HG03135 (cell line): Measurements from ENCODE around the gene FPGS.
"Not testable (repeated sequence)": the region's sequence is repeated elsewhere in the genome, so short reads cannot be mapped to it uniquely, and the experiment has no call there.

Source experiments
- ATAC-seq: cut with Tn5 transposase; IDR thresholded peaks from one replicate; pipeline ENCODE4 v1.9.1; 2021; ENCODE audit warnings: mild to moderate bottlenecking, moderate library complexity; ENCODE audit not compliant: unreplicated experiment

Gene FPGS

DNA sequence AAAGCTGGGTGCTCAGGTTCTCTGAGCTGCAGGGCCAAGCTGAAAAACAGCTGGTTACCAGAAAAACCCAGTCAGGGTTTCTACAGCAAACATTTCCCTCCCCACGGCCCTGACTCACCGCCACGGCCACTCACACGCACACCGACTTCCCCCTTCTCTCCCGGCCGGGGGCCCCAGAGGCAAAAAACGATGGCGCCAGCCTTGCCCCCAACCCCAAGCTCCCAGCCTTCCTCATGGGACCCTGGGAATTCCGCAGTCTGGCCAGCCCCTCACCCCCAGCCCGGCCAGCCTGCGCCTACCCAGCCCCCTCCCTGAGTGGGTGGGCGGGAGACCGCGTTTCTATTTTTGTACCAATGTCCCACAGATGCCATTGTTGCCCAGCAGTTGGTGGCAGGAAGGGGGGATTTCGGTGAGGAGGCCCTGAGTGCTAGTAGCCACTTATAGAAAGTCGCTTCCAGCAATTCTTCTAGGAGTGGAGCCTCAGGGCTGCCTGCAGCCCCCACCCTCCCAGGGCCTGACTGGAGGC, 33.4 kb downstream of the FPGS start:
- no peak for ATAC-seq

DNA sequence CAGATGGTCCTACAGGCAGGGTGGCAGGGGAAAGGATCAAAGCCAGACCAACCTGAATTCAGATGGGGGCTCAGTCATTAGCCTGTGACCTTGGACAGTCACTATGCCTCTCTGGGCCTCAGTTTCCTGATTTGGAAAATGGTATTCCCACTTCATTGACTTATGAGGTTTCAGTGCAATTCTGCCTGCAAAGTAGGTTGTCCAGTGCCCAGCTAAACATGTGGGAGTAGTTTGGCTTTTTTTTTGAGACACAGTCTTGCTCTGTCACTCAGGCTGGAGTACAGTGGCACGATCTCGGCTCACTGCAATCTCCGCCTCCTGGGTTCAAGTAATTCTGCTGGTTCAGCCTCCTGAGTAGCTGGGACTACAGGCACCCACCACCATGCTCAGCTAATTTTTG, 33.9 kb downstream of the FPGS start:
- ATAC-seq, result not testable (repeated sequence)

DNA sequence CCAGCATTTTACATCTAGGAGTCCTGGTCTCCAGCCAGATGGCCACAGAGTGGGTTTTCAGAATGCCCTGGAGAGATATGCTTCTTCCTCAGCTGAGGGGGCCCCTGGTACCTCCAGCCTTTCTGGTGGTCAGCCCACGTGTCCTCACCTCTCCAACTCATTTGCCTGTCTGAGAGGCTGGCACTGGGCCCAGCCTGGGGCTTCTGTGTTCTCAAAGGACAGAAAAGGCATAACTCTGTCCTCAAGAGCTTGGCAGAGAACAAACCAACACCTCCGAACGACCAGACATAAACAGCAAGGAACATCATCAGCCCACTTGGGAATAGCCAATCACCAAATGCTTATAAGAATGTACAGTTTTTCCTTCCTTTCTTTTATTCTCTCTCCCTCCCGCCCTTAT, 34.7 kb downstream of the FPGS start:
- ATAC-seq, result no peak

DNA sequence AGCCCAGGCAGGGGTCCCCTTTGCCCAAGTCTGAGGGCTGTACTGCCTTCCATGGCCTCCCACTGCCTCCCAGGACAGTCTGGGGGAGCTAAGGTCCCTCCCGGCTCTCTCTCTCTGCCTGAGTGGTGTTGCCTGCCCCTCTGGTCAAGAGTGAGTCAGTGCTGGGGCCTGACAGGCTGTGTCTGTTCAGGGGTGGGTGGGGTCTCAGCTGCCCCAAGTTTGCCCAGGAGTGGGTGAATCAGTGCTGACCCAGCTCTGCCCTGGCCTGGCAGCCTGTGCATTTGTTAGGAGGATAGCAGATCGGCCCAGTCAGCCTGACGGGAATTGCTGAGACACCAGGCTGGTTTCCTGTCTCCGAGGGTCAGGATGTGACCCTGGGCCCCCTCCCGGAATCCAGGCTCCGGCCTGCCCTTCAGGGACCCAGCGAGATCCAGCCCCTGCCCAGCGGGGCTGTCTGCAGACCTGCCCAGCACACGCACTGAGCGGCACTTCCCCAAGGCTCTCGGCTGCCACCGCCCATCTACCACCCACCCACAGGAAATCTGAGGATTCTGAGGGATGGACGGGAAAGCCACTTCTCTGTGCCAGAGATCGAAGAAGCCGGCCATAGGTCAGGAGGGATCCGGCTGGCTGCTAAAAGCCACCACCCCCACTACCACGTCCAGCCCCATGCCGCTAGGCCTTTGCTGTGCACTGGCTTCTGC, 35.8 kb downstream of the FPGS start:
- no peak for ATAC-seq

DNA sequence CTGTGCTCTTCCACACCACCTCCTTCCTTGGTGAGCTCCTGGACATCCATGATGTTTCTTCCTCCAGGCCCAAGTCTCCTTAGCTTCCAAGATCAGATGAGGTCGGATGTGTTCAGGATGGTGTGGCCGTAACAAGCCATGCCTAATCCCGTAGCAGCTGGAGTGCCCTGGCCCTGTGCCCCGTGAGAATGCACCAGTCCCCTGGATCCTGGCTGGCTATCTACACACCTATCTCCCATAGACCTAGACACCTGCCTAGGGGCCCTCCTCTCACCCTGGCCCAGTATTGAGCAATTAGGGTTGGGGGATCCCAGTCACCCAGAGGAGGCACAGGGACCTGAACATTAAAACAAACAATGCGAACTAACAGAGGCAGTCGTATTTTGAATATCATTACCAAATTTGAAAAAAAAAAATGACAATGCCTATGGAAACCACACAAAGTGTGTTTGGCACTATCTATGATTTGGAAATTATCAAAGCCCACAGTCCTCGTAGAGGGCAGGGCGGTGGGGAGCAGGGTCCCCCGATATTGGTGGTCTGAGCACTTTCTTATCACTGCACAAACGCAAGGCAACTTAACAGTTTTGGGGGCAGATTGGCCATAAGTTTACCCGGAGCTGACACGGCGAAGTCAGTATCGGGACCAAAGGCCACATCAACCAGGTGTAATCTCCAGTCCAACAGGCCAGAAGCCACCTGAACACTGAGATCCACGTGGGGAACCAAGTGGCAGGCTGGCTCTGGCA, 38.6 kb downstream of the FPGS start:
- ATAC-seq, result no peak

DNA sequence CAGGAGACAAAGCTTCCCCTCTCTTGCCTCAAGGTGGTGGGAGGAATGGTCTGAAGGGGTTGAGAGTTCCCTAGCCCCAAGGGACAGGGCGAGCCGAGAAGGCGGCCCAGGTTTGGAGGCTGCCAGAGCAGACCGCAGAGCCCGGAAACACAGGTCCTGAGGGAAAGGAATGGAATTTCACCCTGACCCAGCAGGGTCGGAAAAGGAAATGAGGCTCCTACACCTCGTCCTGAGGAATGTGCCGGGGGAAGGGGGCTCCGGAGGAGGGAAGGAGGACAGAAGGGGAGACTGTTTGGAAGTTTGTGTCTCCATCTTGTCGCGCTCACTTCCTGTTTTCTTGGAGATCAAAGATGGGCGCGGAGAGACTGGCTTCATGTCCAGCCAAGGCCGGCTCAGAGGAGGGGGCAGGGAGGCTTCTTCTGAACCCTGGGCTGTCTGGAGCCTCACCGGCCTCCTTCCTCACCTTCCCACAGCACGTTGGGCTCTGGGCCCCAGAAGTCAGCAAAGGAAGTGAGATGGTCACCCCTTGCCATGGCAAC, 42.2 kb downstream of the FPGS start:
- no peak for ATAC-seq

DNA sequence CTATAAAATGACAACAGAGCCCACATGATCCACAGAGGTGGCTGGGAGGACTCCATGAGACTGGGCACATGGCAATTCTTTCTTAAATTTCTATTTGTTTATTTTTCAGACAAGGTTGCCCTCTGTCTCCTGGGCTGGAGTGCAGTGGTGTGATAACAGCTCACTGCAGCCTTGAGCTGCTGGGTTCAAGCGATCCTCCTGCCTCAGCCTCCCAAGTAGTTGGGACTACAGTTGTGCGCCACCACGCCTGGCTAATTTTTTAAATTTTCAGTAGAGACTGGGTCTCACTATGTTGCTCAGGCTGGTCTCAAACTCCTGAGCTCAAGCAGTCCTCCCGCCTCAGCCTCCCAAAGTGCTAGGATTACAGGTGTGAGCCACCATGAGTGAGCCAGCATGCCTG, 42.9 kb downstream of the FPGS start:
- ATAC-seq, result not testable (repeated sequence)

DNA sequence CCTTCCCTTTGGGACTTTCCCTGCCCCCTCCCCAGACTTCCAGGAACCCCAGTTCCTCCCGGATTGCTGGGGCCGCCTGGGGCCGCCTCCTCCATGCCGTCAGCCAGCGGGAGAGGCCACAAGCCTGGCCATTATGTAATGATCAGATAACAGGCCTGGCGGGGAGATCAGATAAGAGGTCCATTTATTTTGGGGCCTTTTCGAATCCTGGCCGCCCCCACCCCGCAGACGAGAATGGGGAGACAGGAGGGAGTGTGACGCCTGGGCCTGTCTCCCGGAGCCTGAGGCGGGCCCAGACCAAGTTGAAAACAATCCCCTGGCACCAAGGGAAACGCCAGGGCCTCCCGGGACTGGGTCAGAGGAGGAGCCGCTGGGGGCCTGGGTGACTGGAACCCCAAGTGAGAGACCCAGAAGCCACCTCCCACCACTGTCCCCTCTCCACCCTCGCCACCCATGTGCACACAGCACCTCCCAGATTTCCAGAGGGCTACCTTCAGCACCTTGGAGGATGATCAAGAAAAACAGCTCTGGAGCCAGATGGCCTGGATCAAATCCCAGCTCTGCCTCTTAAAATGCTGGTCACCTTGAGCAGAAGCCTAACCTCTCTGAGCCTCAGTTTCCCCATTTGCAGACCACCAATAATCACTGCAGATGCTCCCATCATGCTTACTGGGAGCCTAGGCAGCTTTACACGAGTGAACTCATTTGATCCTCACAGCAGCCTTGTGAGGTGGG, 43.9 kb downstream of the FPGS start:
- no peak for ATAC-seq

DNA sequence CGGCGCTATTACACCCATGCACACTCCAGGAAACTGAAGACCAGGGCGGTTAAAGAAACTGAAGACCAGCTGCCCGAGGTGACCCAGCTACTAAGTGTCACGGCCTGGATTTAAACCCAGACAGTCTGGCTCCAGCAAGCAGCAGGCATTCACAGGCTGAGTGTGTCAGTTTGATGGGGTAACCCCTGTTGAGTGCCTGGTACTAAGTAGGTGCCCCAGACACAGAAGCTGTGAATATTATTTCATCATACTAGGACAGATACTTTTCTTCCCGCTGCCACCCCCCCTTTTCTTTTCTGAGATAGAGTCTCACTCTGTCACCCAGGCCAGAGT, 44.5 kb downstream of the FPGS start:
- ATAC-seq, result no peak

DNA sequence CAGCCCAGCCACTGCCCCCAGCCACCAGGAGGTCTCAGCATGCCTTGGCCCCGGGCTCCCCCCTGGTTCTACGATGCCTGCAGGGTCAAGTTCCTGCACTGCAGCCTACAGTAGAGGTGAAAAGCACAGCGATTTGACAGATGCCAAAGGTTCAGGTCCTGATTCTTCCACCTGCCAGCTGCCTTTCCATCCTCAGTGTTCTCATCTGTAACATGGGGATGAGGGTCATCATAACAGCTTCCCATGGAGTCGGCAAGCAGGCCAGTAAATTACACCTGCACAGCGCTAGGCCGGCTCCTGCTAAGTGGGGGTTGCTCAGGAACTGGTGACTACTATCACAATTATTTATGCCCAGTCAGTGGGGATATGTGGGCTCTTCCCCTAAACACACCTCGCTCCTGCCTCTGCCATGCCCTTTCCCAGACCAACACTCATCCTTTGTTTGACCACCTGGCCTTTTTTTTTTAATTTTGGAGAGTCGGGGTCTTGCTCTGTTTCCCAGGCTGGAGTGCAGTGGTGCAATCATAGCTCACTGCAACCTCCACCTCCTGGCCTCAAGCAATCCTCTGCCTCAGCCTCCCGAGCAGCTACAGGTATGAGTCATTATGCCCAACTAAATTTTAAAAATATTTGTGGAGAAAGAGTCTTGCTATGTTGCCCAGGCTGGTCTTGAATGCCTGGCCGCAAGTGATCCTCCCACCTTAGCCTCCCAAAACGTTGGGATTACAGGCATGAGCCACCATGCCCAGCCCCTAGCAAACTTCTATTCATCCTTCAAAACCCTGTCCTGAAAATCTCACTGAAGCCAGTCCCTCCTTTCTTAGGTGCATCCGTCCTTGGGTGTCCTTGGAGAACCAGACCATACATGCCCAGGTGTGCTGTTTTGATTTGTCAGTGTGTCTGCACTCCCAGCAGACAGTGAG, 45.4 kb downstream of the FPGS start:
- ATAC-seq, result no peak

DNA sequence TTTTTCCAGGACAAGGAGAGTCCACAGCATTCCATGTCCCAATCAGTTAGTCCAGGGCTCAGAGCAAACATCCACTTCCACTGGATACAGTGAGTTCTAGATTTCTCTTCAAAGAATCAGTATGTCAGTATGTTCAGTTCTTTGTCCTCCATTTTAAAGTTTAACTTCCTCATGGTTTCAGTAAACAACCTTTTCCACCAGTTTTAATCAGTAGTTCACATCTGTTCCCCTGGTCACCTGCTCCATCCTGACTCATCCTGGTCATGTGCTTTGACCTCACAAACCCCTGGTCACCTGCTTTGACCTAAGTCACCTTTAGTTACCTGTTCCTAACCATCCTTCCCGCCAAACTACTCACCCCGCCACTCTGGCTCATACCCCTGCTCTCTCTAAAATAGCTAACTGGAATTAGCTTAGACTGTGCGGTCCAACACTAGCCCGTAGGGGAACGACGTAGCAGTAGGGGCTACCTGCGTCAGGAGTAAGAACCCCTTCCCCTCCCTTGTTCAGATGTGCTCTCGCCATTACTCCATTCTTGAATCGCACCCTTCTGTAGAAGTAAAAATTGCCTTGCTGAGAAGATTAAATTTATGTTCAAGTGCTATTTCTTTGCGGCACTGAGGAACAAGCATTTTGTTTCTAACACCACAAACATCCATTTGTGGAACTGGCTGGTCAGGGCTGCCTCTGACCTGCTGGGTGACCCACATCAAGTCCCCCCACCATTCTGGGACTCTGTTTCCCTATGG, 46.2 kb downstream of the FPGS start:
- ATAC-seq, result no peak

DNA sequence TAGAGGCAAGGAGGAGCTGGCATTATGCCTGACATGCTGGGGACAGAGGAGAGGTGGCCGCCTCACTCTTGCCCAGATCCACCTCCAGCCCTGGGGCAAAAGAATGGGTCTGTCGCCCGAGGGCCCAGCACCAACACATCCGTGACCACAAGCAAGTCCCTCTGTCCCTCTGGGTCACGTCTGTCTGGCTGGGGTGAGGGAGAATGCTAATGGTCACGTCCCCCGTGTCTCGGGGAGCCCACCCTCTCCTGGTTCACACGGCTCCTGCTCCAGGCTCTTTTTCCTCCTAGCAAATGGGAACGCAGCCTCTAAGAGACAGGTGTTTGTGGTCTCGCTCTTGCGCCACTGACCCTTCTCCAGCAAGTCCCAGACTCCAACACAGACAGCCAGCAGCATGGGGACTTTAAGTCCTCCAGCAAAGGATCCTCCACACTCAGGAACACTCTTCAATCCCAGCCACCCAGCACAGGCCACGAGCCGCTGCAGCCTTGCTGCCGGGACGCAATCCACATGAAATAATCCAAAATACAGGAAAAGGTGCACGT, 47.7 kb downstream of the FPGS start:
- no peak for ATAC-seq

DNA sequence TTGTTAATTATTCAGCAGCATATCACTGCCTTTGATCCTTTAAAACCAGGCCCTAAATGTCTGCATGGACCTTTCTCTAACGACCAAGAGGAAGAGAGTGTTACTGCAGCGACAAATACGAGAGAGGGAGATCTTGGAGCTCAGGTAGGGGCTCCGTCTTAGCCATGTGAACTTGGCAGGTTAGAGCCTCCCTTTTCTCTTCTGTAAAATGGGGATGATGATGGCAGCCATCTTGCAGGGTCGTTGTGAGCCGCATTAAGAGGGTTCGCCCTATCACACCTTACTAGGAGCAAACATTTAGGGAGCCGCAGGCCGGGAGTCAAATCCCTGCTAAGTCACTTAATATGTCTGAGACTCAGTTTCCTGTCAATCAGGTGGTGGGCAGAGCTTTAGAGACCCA, 50.1 kb downstream of the FPGS start:
- ATAC-seq, result no peak

DNA sequence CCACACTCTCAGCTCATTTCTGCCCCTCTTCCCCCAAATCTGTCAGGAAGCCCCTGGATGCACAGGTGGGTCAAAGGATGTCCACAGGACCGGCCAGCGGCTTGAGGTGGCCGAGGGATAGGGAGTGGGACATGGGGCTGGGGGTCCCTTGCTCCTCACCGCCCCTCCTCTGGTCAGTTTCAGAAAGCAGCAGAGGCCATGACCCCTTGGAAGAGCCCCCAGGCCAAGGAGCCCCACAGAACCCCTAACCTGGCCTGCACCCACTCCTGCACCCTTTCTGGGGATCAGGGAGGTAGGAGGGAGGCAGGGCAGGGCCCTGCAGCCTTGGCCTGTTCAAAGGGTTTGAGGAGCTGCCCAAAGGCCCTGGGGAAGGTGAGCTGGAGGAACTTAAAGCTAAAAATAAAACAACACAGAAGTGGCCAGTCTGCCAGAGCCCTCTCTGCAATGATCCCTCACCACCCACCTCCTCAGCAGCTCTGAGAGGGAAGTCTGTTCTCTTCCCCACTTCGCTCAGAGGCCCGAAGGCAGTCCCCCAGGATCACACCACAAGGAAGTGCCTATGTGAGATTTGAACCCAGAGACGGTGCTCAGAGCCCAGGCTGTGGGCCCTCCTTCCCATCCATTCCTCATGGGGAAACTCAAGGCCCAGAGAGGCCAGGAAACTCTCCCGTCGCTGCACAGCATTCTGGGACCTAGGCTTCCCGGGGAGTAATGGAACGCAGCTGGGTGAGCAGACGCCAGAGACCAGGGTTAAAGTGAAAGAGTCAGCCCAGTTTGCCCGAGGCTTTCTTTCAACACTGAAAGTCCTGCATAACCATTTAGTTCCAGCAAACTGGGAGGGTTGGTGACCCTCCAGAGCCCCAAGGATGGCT, 50.9 kb downstream of the FPGS start:
- ATAC-seq, result no peak

DNA sequence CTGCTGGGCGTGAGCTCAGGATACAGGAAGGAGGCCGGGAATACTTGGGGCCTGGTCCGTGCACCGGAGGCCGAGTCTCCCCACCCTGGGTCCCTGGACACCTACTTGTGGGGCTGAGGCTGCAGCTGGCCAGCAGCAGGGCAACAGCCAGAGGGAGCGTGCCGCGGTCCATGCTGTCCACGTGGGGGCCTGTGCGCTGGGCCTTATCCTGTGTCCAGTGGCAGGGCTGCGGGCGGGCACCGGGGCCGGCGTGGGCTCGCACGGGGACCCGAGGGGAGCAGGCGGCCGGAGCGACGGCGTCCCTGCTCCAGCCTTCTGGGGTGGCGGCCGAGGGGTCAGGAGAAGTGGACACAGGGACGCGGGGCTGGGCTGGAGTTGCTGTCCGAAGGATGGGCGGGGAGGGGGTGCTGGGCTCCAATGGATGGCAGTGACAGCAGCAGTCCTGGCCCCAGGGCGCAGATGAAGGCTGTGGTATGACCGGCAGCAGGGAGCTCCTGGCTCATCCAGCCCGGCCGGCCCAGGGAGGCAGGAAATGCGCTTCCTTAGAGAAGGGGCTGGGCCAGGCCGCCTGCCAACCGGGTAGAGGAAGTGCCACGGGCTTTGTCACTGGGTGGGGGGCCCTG, 51.6 kb downstream of the FPGS start, which contains the start of gene ENG:
Gene ENG, minus strand, starts transcription at position 475 of the 623 bp plus-strand sequence. Its CDS starts 303 bp downstream, at position 172.
- ATAC-seq, result no peak

DNA sequence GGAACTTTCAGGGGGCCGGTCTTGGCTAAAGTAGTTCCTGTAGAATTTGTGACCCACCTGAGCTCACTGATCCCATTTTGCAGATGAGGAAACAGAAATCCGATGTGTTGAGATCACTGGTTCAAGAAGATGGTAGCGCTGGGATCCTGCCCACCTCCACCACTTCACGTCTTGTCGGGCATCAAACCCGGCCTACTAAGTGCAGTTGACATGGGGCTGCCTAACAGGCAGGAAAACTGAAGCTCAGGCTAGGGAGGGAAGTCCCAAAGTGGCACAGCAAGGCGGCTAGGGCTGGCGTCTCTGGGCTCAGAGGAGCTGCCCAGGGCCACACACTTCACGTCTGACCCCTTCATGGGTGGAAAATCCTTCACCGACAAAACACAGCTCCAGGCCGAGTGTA, 52.3 kb downstream of the FPGS start:
- ATAC-seq, result no peak

DNA sequence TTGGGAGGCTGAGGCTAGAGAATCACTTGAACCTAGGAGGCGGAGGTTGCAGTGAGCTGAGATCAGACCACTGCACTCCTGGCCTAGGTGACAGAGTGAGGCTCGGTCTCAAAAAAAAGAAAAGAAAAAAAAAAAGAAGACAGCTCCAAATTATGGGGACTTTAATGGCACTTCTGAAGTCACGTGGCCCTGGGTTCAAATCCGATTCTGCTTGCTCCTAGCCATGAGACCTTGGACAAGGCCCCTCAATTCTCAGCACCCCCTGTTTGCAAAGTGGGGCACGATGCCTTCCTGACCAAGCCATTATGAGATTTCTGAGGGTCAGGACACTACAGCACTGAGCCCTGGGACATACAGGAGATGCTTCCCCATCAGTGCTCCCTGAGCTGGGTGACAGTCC, 52.8 kb downstream of the FPGS start:
- ATAC-seq, result no peak
